Measurements from ENCODE around the gene MAP3K1.

Gene MAP3K1

DNA sequence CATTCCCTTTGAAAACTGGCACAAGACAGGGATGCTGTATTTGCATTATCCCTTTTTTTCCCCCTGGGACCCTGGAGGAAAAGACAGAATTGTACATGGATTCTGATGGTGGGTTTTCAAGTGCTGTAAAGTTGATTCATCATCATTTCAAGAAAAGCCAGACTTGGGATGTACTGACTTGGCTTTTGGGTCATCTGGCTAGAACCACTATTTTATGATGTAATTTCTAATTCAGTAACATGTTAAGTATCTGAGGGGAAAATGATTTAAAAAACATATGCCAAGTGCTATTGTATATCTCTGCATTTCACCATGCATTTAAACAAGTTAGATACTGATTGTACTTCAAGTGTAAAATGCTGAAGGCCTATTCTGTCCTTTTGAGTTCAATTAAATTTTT, 15.2 kb upstream of the MAP3K1 start:
- H3K9me3 ChIP-seq (ENCODE audit: control insufficient read depth, low read length) = no peaks in the 10 kb centered on the region
- H3K27ac ChIP-seq (ENCODE audit: insufficient read depth, low read depth, low read length, poor library complexity, severe bottlenecking) = no peak overlapping the region
- no peaks in the 10 kb centered on the region for H3K27me3 ChIP-seq (ENCODE audit: control insufficient read depth, insufficient read depth, low read length, poor library complexity, severe bottlenecking)
- H3K4me3 ChIP-seq (ENCODE audit: insufficient read depth, low read depth, low read length) = no peak overlapping the region
- H3K4me1 ChIP-seq (ENCODE audit: control insufficient read depth, insufficient read depth, low read length) = no peaks in the 10 kb centered on the region
- H3K36me3 ChIP-seq (ENCODE audit: control insufficient read depth, insufficient read depth, low read length) = no peaks in the 10 kb centered on the region

DNA sequence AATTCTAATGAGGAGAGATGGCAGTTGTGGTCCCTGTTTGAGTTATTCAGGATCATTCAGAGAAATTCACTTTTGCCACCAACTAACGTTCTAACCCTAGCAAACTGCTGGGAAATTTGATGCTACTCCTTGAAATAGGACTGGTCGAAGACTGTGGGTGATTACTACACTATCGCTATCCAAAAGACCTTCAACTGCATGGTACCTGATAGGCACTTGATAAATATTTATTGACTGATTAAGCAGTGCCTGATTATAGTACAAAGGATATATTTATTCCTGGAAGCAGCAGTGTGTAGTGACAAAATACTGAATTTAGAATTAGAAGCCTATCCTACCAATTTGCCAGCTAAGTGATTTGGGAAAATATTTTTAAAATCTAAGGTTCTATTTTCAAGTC, 14.1 kb upstream of the MAP3K1 start:
- Histone ChIP-seq H3K4me1 (ENCODE audit: control insufficient read depth, insufficient read depth, low read length) (no peaks in the 10 kb centered on the region), H3K9me3 (ENCODE audit: control insufficient read depth, low read length) (no peaks in the 10 kb centered on the region), H3K36me3 (ENCODE audit: control insufficient read depth, insufficient read depth, low read length) (no peaks in the 10 kb centered on the region), H3K4me3 (ENCODE audit: insufficient read depth, low read depth, low read length) (no peak overlapping the region), H3K27ac (ENCODE audit: insufficient read depth, low read depth, low read length, poor library complexity, severe bottlenecking) (no peak overlapping the region), H3K27me3 (ENCODE audit: control insufficient read depth, insufficient read depth, low read length, poor library complexity, severe bottlenecking) (no peaks in the 10 kb centered on the region)
- 91 to 93% methylated on average over 3 of the region's 3 CpGs for WGBS, 2 experiments

DNA sequence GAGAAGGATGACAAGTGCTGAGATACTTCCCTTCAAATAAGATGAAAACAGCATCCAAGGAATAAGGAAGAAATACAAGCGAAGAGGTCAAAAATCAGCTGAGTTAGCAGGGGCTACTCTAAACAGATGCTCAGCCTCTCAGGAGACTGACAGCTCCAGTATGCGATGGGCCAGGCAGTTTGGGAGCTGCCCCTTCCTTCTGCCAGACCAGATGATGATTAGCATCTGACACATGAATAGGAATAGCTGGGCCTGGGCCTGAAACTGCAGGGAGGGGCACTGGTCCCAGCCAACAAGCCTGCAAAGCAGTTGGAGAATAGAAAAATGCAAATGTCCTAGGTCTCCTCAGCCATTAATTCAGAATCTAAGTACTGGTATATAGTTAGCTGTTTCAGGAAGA, 13.1 kb upstream of the MAP3K1 start:
- no peaks in the 10 kb centered on the region for H3K36me3 ChIP-seq (ENCODE audit: control insufficient read depth, insufficient read depth, low read length)
- WGBS, 2 experiments = 61 to 70% methylated on average over 2 of the region's 2 CpGs
- H3K4me1 ChIP-seq (ENCODE audit: control insufficient read depth, insufficient read depth, low read length) = no peaks in the 10 kb centered on the region
- no peak overlapping the region for H3K4me3 ChIP-seq (ENCODE audit: insufficient read depth, low read depth, low read length)
- H3K9me3 ChIP-seq (ENCODE audit: control insufficient read depth, low read length) = no peaks in the 10 kb centered on the region
- H3K27me3 ChIP-seq (ENCODE audit: control insufficient read depth, insufficient read depth, low read length, poor library complexity, severe bottlenecking) = no peaks in the 10 kb centered on the region
- H3K27ac ChIP-seq (ENCODE audit: insufficient read depth, low read depth, low read length, poor library complexity, severe bottlenecking) = no peak overlapping the region

DNA sequence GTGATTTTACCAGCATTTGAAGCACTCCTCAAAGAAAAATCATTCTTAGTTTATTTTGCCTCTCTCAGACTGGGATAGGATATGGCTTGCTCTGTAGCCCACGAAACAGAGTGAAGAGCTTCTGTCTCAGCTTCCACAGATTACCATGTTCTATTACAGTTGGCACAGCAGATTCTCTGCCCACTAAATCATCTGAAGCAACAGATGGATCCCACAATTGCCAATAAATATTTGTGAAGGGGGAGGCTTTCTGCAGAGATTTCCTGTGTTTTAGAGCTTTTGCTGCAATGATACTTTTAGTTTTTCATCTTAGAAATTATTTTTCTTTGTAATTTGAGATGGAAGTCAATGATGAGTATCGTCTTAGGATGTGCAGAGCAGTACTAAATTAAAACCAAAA, 12.3 kb upstream of the MAP3K1 start:
- Histone ChIP-seq H3K4me3 (ENCODE audit: insufficient read depth, low read depth, low read length) (no peak overlapping the region), H3K9me3 (ENCODE audit: control insufficient read depth, low read length) (no peaks in the 10 kb centered on the region), H3K27me3 (ENCODE audit: control insufficient read depth, insufficient read depth, low read length, poor library complexity, severe bottlenecking) (no peaks in the 10 kb centered on the region), H3K4me1 (ENCODE audit: control insufficient read depth, insufficient read depth, low read length) (no peaks in the 10 kb centered on the region), H3K36me3 (ENCODE audit: control insufficient read depth, insufficient read depth, low read length) (no peaks in the 10 kb centered on the region), H3K27ac (ENCODE audit: insufficient read depth, low read depth, low read length, poor library complexity, severe bottlenecking) (no peak overlapping the region)
- 83 to 97% methylated on average over 2 of the region's 2 CpGs for WGBS, 2 experiments

DNA sequence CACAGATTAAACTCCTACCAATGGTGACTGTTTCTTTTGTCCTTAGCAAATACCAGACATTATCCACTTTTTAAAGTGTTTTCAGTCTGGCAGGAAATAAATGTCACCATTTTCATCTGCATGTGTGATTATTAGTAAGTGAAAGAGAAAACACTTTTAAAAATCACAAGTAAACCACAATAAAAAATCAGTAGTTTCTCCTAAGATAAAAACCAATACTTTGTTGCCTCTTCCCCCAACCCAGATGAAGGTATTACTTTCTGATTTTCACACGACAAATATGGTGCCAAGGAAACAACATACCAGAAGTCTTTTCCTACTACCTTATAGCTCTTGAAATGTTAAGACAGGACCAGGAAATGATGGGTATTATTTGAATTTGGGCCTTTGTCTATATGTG, 11.5 kb upstream of the MAP3K1 start:
- H3K36me3 ChIP-seq (ENCODE audit: control insufficient read depth, insufficient read depth, low read length) = no peaks in the 10 kb centered on the region
- H3K27me3 ChIP-seq (ENCODE audit: control insufficient read depth, insufficient read depth, low read length, poor library complexity, severe bottlenecking) = no peaks in the 10 kb centered on the region
- H3K9me3 ChIP-seq (ENCODE audit: control insufficient read depth, low read length) = no peaks in the 10 kb centered on the region
- H3K4me3 ChIP-seq (ENCODE audit: insufficient read depth, low read depth, low read length) = no peak overlapping the region
- H3K4me1 ChIP-seq (ENCODE audit: control insufficient read depth, insufficient read depth, low read length) = no peaks in the 10 kb centered on the region
- WGBS, 2 experiments = 91 to 100% methylated on average over 1 of the region's 1 CpG
- H3K27ac ChIP-seq (ENCODE audit: insufficient read depth, low read depth, low read length, poor library complexity, severe bottlenecking) = no peak overlapping the region

DNA sequence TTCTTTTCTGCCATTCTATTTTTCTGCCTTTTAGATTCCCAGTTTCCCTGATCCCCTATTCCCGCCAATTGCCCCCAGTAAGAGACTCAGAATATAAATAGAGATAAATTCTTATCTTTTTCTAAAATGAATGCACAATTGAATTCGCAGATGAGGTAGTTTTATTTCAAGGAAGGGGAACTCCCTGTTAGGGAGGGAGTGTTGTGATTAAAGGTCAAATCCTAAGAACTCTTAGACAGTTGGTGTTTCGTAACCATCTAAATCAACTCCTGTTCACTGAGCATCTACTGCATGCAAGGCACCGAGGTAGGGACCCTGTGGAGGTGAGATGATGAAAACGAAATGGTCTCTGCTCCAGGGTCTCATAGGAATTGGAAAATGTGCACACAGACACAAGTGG, 7.7 kb upstream of the MAP3K1 start:
- Histone ChIP-seq H3K9me3 (ENCODE audit: control insufficient read depth, low read length) (no peaks in the 10 kb centered on the region), H3K36me3 (ENCODE audit: control insufficient read depth, insufficient read depth, low read length) (no peaks in the 10 kb centered on the region), H3K27ac (ENCODE audit: insufficient read depth, low read depth, low read length, poor library complexity, severe bottlenecking) (no peak overlapping the region), H3K27me3 (ENCODE audit: control insufficient read depth, insufficient read depth, low read length, poor library complexity, severe bottlenecking) (peaks cover 3% of the 10 kb centered on the region), H3K4me3 (ENCODE audit: insufficient read depth, low read depth, low read length) (no peak overlapping the region), H3K4me1 (ENCODE audit: control insufficient read depth, insufficient read depth, low read length) (no peaks in the 10 kb centered on the region)
- 94 to 98% methylated on average over 4 to 5 of the region's 5 CpGs for WGBS, 2 experiments

DNA sequence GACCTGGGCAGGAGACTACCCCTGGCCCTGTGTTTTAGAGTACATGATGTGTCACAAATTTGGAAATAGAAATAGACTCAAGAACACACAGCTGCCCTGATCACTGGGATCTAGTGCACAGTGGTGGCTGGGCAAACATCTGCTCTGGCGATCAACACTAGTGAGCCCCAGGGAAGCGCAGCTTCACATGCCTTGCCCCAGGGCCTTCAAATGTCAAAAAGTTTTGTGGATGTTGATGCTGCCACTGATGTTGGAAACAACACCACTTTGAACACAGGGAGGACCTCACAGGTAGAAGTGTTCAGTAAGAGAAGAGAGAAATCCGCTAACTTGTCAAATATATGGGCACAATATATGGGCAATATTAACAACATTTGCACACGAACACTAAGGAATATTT, 7.1 kb upstream of the MAP3K1 start:
- no peaks in the 10 kb centered on the region for H3K4me1 ChIP-seq (ENCODE audit: control insufficient read depth, insufficient read depth, low read length)
- WGBS, 2 experiments = 95 to 96% methylated on average over 2 to 4 of the region's 4 CpGs
- peaks cover 8% of the 10 kb centered on the region for H3K27me3 ChIP-seq (ENCODE audit: control insufficient read depth, insufficient read depth, low read length, poor library complexity, severe bottlenecking)
- no peaks in the 10 kb centered on the region for H3K36me3 ChIP-seq (ENCODE audit: control insufficient read depth, insufficient read depth, low read length)
- no peak overlapping the region for H3K4me3 ChIP-seq (ENCODE audit: insufficient read depth, low read depth, low read length)
- no peaks in the 10 kb centered on the region for H3K9me3 ChIP-seq (ENCODE audit: control insufficient read depth, low read length)
- H3K27ac ChIP-seq (ENCODE audit: insufficient read depth, low read depth, low read length, poor library complexity, severe bottlenecking) = no peak overlapping the region

DNA sequence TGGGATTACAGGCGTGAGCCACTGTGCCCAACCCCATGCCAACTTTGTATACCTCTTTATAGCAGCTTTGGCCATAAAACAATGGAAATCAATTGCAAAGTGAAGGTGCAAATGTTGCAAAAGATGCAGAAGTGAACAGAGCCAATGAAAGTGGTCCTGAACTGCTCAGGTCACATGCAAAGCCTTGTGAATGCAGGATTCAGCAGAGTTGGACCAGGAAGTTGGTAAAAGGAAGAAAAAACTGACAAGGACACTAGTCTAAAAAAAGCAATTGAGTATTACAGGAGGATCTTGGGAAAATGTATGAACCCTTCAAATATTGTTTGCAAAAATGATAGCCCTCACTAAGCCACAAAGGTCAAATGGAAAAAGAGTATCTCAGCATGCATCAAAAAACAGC, 4.5 kb upstream of the MAP3K1 start:
- Histone ChIP-seq H3K9me3 (ENCODE audit: control insufficient read depth, low read length) (no peaks in the 10 kb centered on the region), H3K27me3 (ENCODE audit: control insufficient read depth, insufficient read depth, low read length, poor library complexity, severe bottlenecking) (peaks cover 26% of the 10 kb centered on the region), H3K27ac (ENCODE audit: insufficient read depth, low read depth, low read length, poor library complexity, severe bottlenecking) (no peak overlapping the region), H3K4me3 (ENCODE audit: insufficient read depth, low read depth, low read length) (no peak overlapping the region), H3K36me3 (ENCODE audit: control insufficient read depth, insufficient read depth, low read length) (no peaks in the 10 kb centered on the region), H3K4me1 (ENCODE audit: control insufficient read depth, insufficient read depth, low read length) (no peaks in the 10 kb centered on the region)
- WGBS, 2 experiments = 89 to 100% methylated on average over 1 of the region's 1 CpG

DNA sequence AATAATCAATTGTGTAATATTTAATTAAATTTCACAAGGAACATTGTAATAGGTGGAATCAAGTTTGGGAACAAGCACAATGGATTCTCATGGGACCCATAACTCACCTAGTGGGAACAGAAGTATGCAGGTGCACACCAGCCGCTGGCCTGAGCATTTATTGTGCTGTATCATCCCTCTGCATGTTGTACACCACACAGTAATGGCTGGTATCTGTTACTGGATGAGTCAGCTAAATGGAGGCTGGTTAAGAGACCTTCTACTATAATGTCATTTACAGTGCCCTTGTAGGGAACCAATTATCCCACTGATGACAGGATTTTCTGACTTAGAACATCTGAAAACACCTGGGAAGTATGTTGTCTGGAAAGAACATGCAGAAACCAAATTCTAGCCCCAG, 3.2 kb upstream of the MAP3K1 start:
- H3K4me3 ChIP-seq (ENCODE audit: insufficient read depth, low read depth, low read length) = no peak overlapping the region
- no peaks in the 10 kb centered on the region for H3K36me3 ChIP-seq (ENCODE audit: control insufficient read depth, insufficient read depth, low read length)
- WGBS, 2 experiments = 95 to 100% methylated on average over 1 of the region's 1 CpG
- H3K9me3 ChIP-seq (ENCODE audit: control insufficient read depth, low read length) = no peaks in the 10 kb centered on the region
- H3K27ac ChIP-seq (ENCODE audit: insufficient read depth, low read depth, low read length, poor library complexity, severe bottlenecking) = no peak overlapping the region
- peaks cover 28% of the 10 kb centered on the region for H3K27me3 ChIP-seq (ENCODE audit: control insufficient read depth, insufficient read depth, low read length, poor library complexity, severe bottlenecking)
- no peaks in the 10 kb centered on the region for H3K4me1 ChIP-seq (ENCODE audit: control insufficient read depth, insufficient read depth, low read length)

DNA sequence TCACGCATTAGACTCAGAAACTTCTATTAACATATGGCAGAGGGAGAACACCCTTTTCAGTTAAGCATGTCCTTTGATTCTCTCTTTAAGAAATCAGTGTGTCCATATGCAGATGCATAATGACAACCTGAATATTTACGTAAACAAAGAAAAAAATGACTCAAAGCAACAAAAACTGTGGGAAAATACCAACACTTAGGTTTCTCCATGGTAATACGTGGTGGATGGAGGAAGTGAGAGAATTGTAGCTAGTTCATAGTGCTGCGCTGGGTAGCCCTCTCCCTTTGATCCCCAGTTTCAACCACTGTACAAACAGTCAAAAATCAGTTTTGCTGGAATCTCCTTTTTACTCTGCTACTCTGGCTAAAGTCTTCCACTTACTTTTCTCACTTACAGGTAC, 2.0 kb upstream of the MAP3K1 start:
- Histone ChIP-seq H3K27me3 (ENCODE audit: control insufficient read depth, insufficient read depth, low read length, poor library complexity, severe bottlenecking) (peaks cover 37% of the 10 kb centered on the region), H3K36me3 (ENCODE audit: control insufficient read depth, insufficient read depth, low read length) (no peaks in the 10 kb centered on the region), H3K4me1 (ENCODE audit: control insufficient read depth, insufficient read depth, low read length) (no peaks in the 10 kb centered on the region), H3K9me3 (ENCODE audit: control insufficient read depth, low read length) (no peaks in the 10 kb centered on the region), H3K4me3 (ENCODE audit: insufficient read depth, low read depth, low read length) (no peak overlapping the region), H3K27ac (ENCODE audit: insufficient read depth, low read depth, low read length, poor library complexity, severe bottlenecking) (no peak overlapping the region)
- WGBS, 2 experiments = 80 to 82% methylated on average over 4 of the region's 4 CpGs

DNA sequence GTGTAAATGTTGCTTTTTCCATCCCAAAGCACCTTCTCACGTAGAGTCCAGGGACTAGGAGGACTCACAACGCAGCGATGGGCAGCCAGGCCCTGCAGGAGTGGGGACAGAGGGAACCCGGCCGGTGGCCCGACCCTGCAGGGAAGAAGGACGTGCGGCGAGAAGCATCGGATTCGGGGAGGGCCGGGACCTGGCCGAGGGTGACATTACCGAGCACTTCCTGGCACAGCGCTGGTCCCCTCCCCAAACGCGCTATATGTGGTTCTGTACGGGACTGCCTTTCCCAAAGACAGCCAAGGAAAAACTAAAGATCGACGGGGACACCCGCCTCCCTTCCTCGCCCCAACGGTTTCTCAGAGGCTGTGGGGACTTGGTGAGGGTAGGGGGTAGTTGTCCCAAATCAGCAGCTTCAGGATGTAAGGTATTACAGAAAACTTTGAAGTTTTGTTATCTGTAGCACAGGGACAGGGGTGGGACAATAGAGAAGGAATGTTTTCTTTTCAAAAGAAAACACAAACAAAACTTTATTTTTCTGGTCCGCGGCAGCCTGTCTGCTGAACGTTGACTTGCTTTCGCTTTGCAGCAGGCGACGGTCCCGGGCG, 887 bp upstream of the MAP3K1 start:
- Histone ChIP-seq H3K9me3 (ENCODE audit: control insufficient read depth, low read length) (no peaks in the 10 kb centered on the region), H3K4me3 (ENCODE audit: insufficient read depth, low read depth, low read length) (peak overlapping the region; percentile 77), H3K4me1 (ENCODE audit: control insufficient read depth, insufficient read depth, low read length) (no peaks in the 10 kb centered on the region), H3K36me3 (ENCODE audit: control insufficient read depth, insufficient read depth, low read length) (no peaks in the 10 kb centered on the region), H3K27me3 (ENCODE audit: control insufficient read depth, insufficient read depth, low read length, poor library complexity, severe bottlenecking) (peaks cover 37% of the 10 kb centered on the region), H3K27ac (ENCODE audit: insufficient read depth, low read depth, low read length, poor library complexity, severe bottlenecking) (no peak overlapping the region)
- WGBS, 2 experiments = 0% methylated on average over 31 of the region's 31 CpGs

Data from ectodermal cell (in vitro differentiated cells).